DND-41 (cell line): ENCODE results near the gene GRHPR.

ENCODE experiments used
- ATAC-seq: fragments of 200-7000 bp; cut with Tn5 transposase; 3 replicates; pipeline ENCODE4 v1.9.1; 2021; ENCODE audit warnings: low read depth; ENCODE audit not compliant: insufficient read depth
- DNase-seq: peaks from one replicate; pipeline ENCODE4 v3.0.0-alpha.2; 2020
- H2AFZ ChIP-seq: 2 replicates; pipeline ENCODE4 v1.6.0; 2012; ENCODE audit warnings: low read depth, low read length
- H3K27ac ChIP-seq: 2 replicates; pipeline ENCODE4 v1.5.1; 2012; ENCODE audit warnings: low read length, inconsistent platforms
- H3K27me3 ChIP-seq: fragments of 200-600 bp; sonication (generic); 2 replicates; pipeline ENCODE4 v1.6.0; 2012; ENCODE audit warnings: low read length, mild to moderate bottlenecking, inconsistent platforms; ENCODE audit not compliant: insufficient read depth, poor library complexity
- H3K36me3 ChIP-seq: 2 replicates; pipeline ENCODE4 v1.5.1; 2012; ENCODE audit warnings: low read length, inconsistent platforms; ENCODE audit not compliant: insufficient read depth
- H3K4me1 ChIP-seq: 2 replicates; pipeline ENCODE4 v1.5.1; 2012; ENCODE audit warnings: mild to moderate bottlenecking, low read length; ENCODE audit not compliant: insufficient read depth
- H3K4me2 ChIP-seq: 2 replicates; pipeline ENCODE4 v1.6.0; 2012; ENCODE audit warnings: mild to moderate bottlenecking, moderate library complexity, low read length, inconsistent platforms; ENCODE audit not compliant: insufficient read depth
- H3K4me3 ChIP-seq, 2 experiments: fragments of 200-600 bp in 1 of 2; shearing (Covaris generic) in 1 of 2; 2 replicates each; pipeline ENCODE4 v1.5.1; 2012 to 2016; ENCODE audit warnings: inconsistent platforms in 2 of 2, low read length in 2 of 2, mild to moderate bottlenecking in 2 of 2, low read depth in 1 of 2, moderate library complexity in 1 of 2
- H3K79me2 ChIP-seq: 2 replicates; pipeline ENCODE4 v1.6.0; 2012; ENCODE audit warnings: low read length, inconsistent platforms; ENCODE audit not compliant: insufficient read depth
- H3K9ac ChIP-seq: 2 replicates; pipeline ENCODE4 v1.6.0; 2012; ENCODE audit warnings: low read depth, mild to moderate bottlenecking, inconsistent platforms, low read length, moderate library complexity
- H3K9me3 ChIP-seq: 2 replicates; pipeline ENCODE4 v1.5.1; 2012; ENCODE audit warnings: low read length, moderate library complexity, mild to moderate bottlenecking, inconsistent platforms; ENCODE audit not compliant: insufficient read depth, severe bottlenecking
- H4K20me1 ChIP-seq: 2 replicates; pipeline ENCODE4 v1.6.0; 2012; ENCODE audit warnings: low read length; ENCODE audit not compliant: insufficient read depth
- EZH2 ChIP-seq: IDR thresholded peaks from 3 replicates; pipeline ENCODE4 v1.6.1; 2012; ENCODE audit warnings: borderline replicate concordance, low read depth, mild to moderate bottlenecking, moderate library complexity, low read length, inconsistent platforms; ENCODE audit not compliant: severe bottlenecking
- TF ChIP-seq, protein P1 (sequence below): IDR thresholded peaks from 2 replicates; pipeline ENCODE4 v1.5.1; 2012; ENCODE audit warnings: borderline replicate concordance, low read length, moderate library complexity, mild to moderate bottlenecking; ENCODE audit not compliant: poor library complexity, severe bottlenecking; ENCODE audit errors: extremely low read depth

GRHPR gene

DNA sequence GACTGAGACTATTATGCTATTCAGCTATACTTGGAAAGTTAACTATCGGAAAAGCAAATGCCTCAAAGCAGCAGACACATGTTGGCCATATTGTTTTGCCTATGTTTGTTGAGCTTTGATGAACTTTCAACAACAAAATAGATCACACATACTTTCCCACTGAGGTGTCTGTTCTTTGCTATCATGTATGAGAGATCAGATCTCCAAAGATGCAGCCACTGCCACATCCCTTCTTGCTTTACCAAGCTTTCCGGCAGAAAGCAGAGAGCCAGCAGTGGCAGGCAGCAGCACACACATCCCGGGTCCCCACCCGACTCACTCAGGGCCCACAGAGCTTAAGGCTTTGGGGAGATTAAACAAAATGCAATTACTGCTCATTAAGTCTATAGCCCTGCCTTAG is 23.9 kb downstream of the GRHPR start:
- no peaks in the 10 kb centered on the region for H3K4me1 ChIP-seq
- H3K4me2 ChIP-seq: no peak overlapping the region
- no peak overlapping the region for H3K9ac ChIP-seq
- H3K27ac ChIP-seq: no peak overlapping the region
- no peak for TF ChIP-seq EZH2
- TF ChIP-seq, protein P1, sequence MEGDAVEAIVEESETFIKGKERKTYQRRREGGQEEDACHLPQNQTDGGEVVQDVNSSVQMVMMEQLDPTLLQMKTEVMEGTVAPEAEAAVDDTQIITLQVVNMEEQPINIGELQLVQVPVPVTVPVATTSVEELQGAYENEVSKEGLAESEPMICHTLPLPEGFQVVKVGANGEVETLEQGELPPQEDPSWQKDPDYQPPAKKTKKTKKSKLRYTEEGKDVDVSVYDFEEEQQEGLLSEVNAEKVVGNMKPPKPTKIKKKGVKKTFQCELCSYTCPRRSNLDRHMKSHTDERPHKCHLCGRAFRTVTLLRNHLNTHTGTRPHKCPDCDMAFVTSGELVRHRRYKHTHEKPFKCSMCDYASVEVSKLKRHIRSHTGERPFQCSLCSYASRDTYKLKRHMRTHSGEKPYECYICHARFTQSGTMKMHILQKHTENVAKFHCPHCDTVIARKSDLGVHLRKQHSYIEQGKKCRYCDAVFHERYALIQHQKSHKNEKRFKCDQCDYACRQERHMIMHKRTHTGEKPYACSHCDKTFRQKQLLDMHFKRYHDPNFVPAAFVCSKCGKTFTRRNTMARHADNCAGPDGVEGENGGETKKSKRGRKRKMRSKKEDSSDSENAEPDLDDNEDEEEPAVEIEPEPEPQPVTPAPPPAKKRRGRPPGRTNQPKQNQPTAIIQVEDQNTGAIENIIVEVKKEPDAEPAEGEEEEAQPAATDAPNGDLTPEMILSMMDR: no peak
- H4K20me1 ChIP-seq: peaks cover 17% of the 10 kb centered on the region
- H3K4me3 ChIP-seq: no peak overlapping the region
- peaks cover 65% of the 10 kb centered on the region for H3K79me2 ChIP-seq
- H2AFZ ChIP-seq: no peak overlapping the region
- DNase-seq (no peak), ATAC-seq (no peak)
- no peaks in the 10 kb centered on the region for H3K9me3 ChIP-seq
- peaks cover 19% of the 10 kb centered on the region for H3K36me3 ChIP-seq
- H3K27me3 ChIP-seq: no peaks in the 10 kb centered on the region

DNA sequence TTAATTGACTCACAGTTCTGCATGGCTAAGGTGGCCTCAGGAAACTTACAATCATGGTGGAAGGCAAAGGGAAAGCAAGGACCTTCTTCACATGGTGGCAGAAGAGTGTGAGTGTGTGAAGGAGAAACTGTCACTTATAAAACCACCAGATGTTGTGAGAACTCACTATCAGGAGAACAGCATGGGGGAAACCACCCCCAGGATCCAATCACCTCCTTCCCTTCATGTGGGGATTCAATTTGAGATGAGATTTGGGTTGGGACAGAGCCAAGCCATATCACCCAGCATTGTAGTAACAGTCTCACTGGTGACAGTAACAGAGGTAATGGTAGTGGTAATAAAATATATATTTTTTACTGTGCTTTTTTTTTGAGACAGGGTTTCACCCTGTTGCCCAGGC is 24.6 kb downstream of the GRHPR start:
- DNase-seq (no peak), ATAC-seq (no peak)
- peaks cover 12% of the 10 kb centered on the region for H3K36me3 ChIP-seq
- TF ChIP-seq, protein P1: no peak
- no peak for TF ChIP-seq EZH2
- no peak overlapping the region for H3K27ac ChIP-seq
- no peak overlapping the region for H3K4me3 ChIP-seq
- H4K20me1 ChIP-seq: peaks cover 15% of the 10 kb centered on the region
- H3K27me3 ChIP-seq: no peaks in the 10 kb centered on the region
- H3K4me2 ChIP-seq: no peak overlapping the region
- H2AFZ ChIP-seq: no peak overlapping the region
- no peaks in the 10 kb centered on the region for H3K4me1 ChIP-seq
- H3K9ac ChIP-seq: no peak overlapping the region
- peaks cover 72% of the 10 kb centered on the region for H3K79me2 ChIP-seq
- no peaks in the 10 kb centered on the region for H3K9me3 ChIP-seq

DNA sequence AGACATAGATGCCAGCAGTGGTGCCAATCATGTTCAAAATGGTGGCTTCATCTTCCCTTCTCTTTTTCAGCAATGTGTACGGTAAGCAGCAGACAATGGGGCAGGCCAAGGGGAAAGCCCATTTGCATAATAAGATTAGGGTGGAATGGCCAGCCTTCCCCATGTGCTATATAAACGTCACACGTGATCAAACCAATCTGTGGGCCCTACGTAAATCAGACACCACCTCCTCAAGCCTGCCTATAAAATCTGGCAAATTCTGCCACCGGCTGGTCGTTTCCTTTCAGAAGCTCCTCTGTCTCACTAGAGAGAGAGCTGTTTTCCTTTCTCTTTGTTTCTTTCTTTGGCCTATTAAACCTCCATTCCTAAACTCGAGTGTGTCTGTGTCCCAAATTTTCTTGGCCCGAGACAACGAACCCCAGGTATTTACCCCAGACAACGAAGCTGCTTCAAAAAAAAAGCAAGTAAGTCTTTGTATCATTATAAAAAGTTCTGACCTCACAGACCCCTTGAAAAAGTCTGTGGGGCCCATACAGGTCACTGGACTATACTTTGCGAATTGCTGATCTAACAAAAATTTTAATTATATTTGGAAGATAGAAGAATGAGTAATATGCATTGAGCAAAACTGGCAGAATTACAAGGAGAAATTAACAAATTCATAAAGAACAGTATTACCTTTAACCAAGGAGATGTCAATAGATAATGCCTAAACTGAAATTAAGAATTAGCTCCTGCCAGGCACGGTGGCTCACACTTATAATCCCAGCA is 27.6 kb downstream of the GRHPR start:
- no peak overlapping the region for H2AFZ ChIP-seq
- no peak overlapping the region for H3K27ac ChIP-seq
- no peak overlapping the region for H3K4me3 ChIP-seq
- H3K79me2 ChIP-seq: peaks cover 83% of the 10 kb centered on the region
- H3K4me1 ChIP-seq: no peaks in the 10 kb centered on the region
- no peak overlapping the region for H3K9ac ChIP-seq
- TF ChIP-seq EZH2: no peak
- TF ChIP-seq, protein P1: no peak
- H3K4me2 ChIP-seq: no peak overlapping the region
- H3K36me3 ChIP-seq: peaks cover 4% of the 10 kb centered on the region; the same call in 1 of the 2 replicates
- ATAC-seq: no peak
- H3K9me3 ChIP-seq: no peaks in the 10 kb centered on the region
- H4K20me1 ChIP-seq: peaks cover 29% of the 10 kb centered on the region; the same call in 1 of the 2 replicates
- no peaks in the 10 kb centered on the region for H3K27me3 ChIP-seq
- DNase-seq: no peak
